GM12872 (cell line): ENCODE data around the gene RIPPLY3.

Experiments
- TF ChIP-seq, protein P1 (sequence below): IDR thresholded peaks from 3 replicates; pipeline ENCODE4 v1.5.1; 2011; ENCODE audit warnings: low read depth, mild to moderate bottlenecking, low read length, moderate library complexity; ENCODE audit not compliant: insufficient read depth

The RIPPLY3 gene

DNA sequence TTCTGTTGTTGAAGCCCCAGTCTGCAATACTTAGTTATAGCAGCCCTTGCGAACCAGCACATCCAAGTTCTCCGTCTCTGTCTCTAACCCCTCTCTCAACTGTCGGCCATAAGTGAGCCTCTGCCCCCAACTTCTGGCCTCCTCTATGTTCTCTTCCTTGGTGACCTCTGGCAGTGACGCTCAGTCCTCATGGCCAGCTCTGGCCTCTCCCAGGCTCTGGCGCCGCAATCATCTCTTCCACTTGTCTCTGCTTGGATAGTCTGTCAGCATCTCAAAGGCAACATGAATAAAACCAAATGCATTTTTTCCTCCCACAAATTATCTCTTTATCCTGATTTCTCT, 31.7 kb upstream of the RIPPLY3 start:
- TF ChIP-seq, protein P1, sequence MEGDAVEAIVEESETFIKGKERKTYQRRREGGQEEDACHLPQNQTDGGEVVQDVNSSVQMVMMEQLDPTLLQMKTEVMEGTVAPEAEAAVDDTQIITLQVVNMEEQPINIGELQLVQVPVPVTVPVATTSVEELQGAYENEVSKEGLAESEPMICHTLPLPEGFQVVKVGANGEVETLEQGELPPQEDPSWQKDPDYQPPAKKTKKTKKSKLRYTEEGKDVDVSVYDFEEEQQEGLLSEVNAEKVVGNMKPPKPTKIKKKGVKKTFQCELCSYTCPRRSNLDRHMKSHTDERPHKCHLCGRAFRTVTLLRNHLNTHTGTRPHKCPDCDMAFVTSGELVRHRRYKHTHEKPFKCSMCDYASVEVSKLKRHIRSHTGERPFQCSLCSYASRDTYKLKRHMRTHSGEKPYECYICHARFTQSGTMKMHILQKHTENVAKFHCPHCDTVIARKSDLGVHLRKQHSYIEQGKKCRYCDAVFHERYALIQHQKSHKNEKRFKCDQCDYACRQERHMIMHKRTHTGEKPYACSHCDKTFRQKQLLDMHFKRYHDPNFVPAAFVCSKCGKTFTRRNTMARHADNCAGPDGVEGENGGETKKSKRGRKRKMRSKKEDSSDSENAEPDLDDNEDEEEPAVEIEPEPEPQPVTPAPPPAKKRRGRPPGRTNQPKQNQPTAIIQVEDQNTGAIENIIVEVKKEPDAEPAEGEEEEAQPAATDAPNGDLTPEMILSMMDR = no peak

DNA sequence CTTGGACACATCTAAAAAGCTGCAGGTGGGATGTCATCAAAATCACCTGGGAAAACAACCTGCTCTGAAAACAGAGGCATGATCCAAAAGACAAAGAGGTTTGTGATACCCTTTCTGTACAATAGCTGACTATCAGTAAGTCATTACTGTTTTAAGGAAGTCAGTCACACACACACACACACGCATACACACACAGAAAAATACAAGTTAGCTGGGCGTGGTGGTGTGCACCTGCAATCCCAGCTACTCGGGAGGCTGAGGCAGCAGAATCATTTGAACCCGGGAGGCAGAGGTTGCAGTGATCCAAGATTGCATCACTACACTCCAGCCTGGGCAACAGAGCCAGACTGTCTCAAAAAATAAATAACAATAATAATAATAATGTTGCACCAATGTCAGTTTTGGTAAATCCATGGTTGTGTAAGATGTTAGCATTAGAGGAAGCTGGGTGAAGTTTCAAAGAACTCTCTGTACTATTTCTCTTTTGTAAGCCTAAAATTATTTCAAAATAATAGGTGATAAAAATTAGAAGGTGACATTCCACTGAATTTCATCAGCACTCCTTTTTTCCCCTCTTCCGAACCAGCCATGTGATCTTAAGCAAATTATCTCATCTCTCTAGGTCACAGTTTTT, 30.2 kb upstream of the RIPPLY3 start:
- TF ChIP-seq, protein P1 = no peak

DNA sequence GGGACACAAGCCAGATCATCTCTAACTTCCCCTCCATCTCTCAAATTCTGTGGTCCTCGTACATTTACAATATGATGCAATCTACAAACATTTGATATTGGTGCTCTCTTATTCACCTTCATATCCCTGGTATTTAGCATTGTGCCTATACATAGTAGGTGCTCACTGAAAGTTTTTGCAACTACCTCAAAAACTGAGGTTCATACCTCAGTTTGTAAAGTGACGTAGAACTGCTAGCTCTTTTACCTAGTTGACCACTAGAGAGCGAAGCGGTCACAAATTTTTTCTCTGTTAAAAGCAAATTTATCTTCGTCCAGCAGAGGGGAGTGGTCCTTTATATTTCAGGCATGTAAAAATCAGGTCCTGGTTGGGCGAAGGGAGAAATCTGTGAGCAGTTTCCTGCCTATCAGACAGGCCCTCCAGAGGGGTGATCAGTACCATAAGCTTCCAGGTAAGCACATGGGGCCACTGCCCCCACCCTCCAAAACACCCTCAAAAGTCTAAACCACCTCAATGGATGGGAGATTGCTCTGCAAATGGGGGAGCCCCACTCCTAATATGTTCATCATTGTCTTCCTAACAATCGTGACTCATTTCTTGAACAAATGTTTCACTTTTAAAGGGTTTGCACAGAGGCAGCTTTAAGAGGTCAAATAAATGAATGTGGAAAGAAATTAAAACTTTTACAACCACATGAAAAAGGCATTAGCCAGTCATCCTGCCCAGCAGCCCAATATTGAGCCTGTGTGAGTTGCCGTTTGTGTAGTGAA, 29.4 kb upstream of the RIPPLY3 start:
- TF ChIP-seq, protein P1 = peak; percentile 68

DNA sequence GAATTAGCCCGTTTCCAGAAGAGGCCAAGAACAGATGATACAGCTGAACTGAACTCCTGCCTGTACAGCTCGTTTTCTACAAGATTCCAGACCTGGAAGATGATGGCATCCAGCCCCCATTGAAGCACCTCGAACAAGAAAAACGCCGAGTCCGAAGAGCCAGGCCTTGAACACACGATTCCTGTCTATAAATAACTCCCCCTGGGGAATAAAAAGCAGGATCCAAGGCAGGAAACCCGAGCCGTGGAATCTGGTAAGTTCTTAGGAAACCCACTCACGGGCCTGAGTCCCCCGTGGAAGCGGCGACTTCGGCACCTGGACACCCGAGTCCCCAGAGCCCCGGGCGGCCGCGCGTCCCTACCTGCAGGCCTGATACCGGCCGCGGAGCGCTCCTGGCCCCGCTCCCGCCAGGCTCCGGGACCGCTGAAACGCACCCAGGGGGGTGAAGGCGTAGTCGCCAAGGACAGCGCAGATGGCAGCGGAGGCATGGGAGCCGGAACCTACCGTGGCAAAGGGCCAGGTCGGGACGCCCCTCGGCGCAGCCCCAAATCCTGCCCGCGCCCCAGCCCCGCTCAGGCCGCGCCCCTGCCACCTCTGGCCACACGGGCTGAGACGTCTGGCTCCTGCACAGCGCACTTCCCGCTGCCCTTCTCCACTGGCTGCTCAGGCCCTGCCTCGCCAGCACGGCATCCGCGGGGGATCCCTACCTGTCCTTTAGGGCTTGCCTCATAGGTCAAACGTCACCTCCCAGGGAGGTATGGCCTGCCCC, 26.0 kb upstream of the RIPPLY3 start:
- TF ChIP-seq, protein P1 = no peak

DNA sequence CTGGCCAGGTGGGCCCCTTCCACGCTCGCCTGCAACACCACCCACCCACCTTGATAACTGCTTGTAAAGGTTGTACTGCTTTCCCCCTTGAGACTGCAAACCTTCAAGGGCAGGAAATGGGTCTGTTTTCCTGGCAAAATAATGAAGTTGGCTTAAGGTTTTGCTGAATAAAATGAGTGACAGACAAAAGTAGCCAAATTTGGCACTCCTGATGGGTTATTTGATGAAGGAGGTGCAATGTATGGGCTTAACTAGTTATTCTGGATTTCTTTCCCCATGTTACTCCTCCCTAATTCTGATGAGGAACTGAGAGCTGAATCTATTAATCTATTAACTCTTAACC, 25.5 kb upstream of the RIPPLY3 start:
- TF ChIP-seq, protein P1 = no peak

DNA sequence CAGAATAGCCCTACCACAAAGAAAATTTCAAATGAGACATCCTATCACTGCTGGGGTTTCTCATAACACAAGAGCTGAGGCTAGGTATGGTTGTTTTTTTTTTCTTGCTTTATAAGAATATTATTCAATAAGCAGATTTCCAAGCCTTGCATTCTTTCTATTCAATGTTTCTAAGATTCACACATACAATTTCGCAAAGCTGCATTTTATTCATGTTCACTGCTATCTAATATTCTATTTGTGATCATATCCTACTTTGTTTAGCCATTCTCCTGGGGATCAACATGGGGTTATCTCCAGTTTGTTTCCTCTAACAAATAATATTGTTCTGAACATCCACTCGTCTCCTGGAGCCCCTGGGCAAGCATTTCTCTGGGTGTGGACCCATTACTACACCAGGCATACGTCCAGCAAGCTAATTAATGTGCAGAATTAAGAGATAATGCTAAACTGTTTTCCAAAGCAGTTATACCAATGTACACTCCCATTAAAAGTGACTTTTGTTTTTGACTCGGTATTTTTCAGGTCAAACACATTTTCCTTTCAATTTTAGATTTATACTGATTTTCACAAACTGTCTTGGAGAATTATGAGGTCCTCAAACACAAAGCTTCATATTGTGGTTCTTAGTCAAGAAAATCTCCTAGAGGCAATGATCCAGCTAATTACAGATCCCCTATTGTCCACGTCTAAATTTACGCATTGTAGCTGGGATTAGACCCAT, 24.4 kb upstream of the RIPPLY3 start:
- TF ChIP-seq, protein P1 = no peak

DNA sequence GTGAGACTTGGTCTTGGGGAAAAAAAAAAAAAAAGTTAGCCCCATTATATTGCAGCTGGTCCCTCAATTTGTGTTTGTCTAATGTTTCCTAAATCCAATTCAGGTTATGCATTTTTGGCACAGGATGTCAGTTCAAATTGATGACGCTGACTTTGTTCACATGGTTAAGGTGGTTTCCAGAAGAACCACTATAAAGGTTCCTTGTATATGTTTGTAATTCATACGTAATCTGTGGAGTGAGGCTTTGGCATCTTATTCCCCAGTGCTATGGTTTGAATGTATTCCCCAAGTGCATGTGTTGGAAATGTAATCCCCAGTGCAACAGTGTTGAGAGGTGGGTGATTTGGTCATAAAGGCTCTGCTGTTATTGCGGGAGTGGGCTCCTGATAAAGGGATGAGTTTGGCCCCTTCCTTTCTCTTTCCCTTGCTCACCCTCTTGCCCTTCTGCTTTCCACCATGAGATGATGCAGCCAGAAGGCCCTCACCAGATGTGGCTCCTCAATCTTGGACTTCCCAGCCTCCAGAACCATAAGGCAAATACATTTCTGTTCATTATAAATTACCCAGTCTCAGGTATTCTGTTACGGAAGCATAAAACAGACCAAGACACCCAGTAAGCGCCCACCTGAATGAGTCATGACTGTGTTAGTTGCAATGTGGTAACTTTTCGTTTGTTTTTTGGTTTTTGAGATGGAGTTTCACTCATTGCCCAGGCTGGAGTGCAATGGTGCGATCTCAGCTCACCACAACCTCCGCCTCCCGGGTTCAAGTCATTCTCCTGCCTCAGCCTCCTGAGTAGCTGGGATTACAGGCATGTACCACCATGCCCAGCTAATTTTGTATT, 20.5 kb upstream of the RIPPLY3 start:
- TF ChIP-seq, protein P1 = no peak
